Stomach (tissue), 4 donors: ENCODE results near the gene KRAS.

Source experiments
- POLR2A ChIP-seq, 4 donors: fragments of 450-650 bp; IDR thresholded peaks; one replicate each; pipeline ENCODE4 v1.6.1; 2016; ENCODE audit warnings: antibody characterized with exemption in 4 of 4, control low read depth in 2 of 4, mild to moderate bottlenecking in 1 of 4, moderate library complexity in 1 of 4
- POLR2AphosphoS5 ChIP-seq, 3 donors: sonication (generic); formaldehyde crosslinking; IDR thresholded peaks; one replicate each; pipeline ENCODE4 v1.6.1; 2016; ENCODE audit warnings: antibody characterized with exemption in 3 of 3
- TF ChIP-seq, protein P1 (sequence below), 7 experiments: fragments of 450-650 bp in 4 of 7; fragments of 200-600 bp in 3 of 7; sonication (generic) in 3 of 7; IDR thresholded peaks; one replicate each; pipeline ENCODE4 v1.5.1; 2016 to 2019; ENCODE audit warnings: antibody characterized with exemption in 7 of 7, control low read depth in 2 of 7, mild to moderate bottlenecking in 1 of 7

DNA sequence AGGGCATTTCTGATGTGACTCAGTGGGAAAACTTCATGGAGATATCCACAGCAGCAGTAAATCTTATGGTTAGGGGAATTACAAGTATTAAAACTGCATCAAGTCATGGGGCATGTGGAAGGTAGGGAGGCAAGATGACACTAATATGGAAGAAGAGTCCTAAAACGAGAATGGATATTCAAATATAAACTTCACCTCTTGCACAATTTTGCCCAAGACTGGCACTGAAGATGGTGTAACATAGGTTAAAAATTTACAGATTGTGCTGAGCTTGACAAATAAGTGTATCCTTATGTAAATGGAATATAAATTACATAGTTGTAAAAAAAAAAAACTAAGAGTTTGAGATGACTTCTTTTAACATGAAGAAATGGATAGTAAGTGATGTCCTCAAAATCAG is 42.9 kb downstream of the KRAS start:
- TF ChIP-seq, protein P1, sequence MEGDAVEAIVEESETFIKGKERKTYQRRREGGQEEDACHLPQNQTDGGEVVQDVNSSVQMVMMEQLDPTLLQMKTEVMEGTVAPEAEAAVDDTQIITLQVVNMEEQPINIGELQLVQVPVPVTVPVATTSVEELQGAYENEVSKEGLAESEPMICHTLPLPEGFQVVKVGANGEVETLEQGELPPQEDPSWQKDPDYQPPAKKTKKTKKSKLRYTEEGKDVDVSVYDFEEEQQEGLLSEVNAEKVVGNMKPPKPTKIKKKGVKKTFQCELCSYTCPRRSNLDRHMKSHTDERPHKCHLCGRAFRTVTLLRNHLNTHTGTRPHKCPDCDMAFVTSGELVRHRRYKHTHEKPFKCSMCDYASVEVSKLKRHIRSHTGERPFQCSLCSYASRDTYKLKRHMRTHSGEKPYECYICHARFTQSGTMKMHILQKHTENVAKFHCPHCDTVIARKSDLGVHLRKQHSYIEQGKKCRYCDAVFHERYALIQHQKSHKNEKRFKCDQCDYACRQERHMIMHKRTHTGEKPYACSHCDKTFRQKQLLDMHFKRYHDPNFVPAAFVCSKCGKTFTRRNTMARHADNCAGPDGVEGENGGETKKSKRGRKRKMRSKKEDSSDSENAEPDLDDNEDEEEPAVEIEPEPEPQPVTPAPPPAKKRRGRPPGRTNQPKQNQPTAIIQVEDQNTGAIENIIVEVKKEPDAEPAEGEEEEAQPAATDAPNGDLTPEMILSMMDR (IDR thresholded peaks at IDR 0.05): no peak
- TF ChIP-seq POLR2AphosphoS5 (IDR thresholded peaks at IDR 0.05) (no peak), POLR2A (IDR thresholded peaks at IDR 0.05) (no peak)
